Activated CD4-positive, alpha-beta memory T cell treated with anti-CD3 and anti-CD28 coated beads for 36 hours (primary cell): ENCODE data around the gene SERPINB7. TPM values are rescaled to one million over a fixed set of nuclear protein-coding genes. Genes with fewer than 3 reads are reported as not detected.
A peak's percentile ranks its signal among the peaks of the same experiment; 100 is the strongest.

ENCODE experiments used
- CTCF ChIA-PET: fragments of 350-600 bp; sonication (Branson Sonifier 250); formaldehyde crosslinking; loops from one replicate; lab custom pipeline; 2021; ENCODE audit warnings: antibody characterized with exemption, inconsistent platforms; lab: Charles Lee
- POLR2A ChIA-PET: fragments of 350-600 bp; sonication (Branson Sonifier 250); formaldehyde crosslinking; loops from one replicate; lab custom pipeline; 2021; ENCODE audit warnings: antibody characterized with exemption; lab: Charles Lee
- DNase-seq: peaks from one replicate; pipeline ENCODE4 v3.0.0-alpha.2; 2020
- H3K27ac Mint-ChIP-seq: one replicate; pipeline ENCODE4 v1.8.0; 2021; ENCODE audit warnings: mixed read lengths
- H3K27me3 Mint-ChIP-seq: one replicate; pipeline ENCODE4 v1.8.0; 2021; ENCODE audit warnings: mixed read lengths
- H3K36me3 Mint-ChIP-seq: one replicate; pipeline ENCODE4 v1.8.0; 2021; ENCODE audit warnings: mixed read lengths
- H3K4me1 Mint-ChIP-seq: one replicate; pipeline ENCODE4 v1.8.0; 2021; ENCODE audit warnings: low read depth, mixed read lengths
- H3K4me3 Mint-ChIP-seq: one replicate; pipeline ENCODE4 v1.8.0; 2021; ENCODE audit warnings: mild to moderate bottlenecking, mixed read lengths
- H3K9me3 Mint-ChIP-seq: one replicate; pipeline ENCODE4 v1.8.0; 2021; ENCODE audit warnings: mixed read lengths
- intact Hi-C: fragments of 100-400 bp; cut with micrococcal nuclease; formaldehyde crosslinking; loops from one replicate; pipeline ENCODE4 v1.15.1; 2023
- total RNA-seq, 2 experiments: library from RNA; stranded (reverse); gene quantifications; one replicate each; pipeline ENCODE4 v1.2.3, GENCODE V29; 2021

SERPINB7 gene
- total RNA-seq, 2 experiments from 2014 or later = not detected

DNA sequence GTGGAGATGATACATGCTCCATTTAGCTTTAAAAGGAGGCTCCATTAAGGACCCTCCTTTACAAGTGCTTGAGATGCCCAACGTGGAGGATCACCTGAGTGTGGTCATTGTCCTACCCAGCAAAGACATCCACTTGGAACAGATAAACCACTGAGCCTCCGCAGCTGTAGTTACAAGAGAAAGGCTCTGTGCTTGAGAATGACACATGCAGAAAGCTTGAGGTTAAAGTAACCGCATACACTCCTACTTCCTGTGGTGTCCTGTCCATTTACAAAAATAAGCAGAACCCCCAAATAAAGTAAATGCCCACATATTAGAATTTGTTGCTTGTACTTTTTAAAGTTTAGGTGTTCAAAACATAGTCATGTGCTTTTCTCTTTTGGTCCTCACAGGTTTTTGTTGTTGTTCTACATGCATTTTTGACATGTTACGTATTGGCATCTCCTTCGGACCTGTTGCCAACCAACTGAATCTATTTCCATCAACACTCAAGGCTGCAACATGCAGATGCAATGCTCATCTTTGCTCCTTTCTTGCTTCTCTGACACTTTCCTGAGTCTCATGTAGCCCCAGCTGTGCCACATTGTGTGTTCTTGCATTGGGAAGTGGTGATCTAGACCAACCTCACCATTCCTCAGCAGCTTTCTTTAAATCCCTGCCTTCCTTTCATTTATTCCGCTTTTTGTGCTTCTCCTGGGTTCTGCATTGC lies 56.0 kb downstream of the SERPINB7 start:
- intact Hi-C loops = no loop called here
- no peak for DNase-seq
- Mint-ChIP-seq H3K36me3 (no peaks in the 10 kb centered on the region), H3K4me3 (no peak overlapping the region), H3K4me1 (peaks cover 4% of the 10 kb centered on the region), H3K27ac (no peak overlapping the region), H3K27me3 (peaks cover 13% of the 10 kb centered on the region), H3K9me3 (no peaks in the 10 kb centered on the region)
- ChIA-PET CTCF (interaction anchor here (1.1 kb wide), 1 partner anchor 105 kb away, joined by 3 read pairs; no protein-coding TSS in a partner anchor), POLR2A (no interaction called here)

DNA sequence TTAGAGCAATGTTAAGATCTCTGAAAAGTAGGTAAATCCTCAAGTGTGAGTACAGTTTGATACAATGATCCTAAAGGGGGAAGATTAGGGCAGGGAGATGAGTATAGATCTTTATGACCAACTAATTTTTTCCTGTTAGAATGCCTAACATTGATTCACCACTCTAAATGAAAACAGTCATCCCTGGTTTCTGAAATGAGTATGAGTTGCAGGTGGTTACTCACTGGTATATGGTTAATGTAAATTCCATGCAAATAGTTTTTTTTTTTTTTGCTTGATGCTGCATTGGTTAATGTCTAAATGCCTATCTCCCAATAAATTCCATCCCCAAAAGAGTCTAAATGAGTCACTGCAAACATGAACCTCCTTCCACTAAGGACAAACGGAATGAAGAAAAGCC lies 57.3 kb downstream of the SERPINB7 start:
- POLR2A ChIA-PET = no interaction called here
- Mint-ChIP-seq H3K9me3 (no peaks in the 10 kb centered on the region), H3K4me1 (peaks cover 4% of the 10 kb centered on the region), H3K36me3 (no peaks in the 10 kb centered on the region), H3K4me3 (no peak overlapping the region), H3K27me3 (peaks cover 17% of the 10 kb centered on the region), H3K27ac (no peak overlapping the region)
- CTCF ChIA-PET = no interaction called here
- DNase-seq = no peak
- intact Hi-C loops = loop anchor here (1.0 kb wide), 1 partner anchor 119 kb away; no protein-coding TSS in a partner anchor

DNA sequence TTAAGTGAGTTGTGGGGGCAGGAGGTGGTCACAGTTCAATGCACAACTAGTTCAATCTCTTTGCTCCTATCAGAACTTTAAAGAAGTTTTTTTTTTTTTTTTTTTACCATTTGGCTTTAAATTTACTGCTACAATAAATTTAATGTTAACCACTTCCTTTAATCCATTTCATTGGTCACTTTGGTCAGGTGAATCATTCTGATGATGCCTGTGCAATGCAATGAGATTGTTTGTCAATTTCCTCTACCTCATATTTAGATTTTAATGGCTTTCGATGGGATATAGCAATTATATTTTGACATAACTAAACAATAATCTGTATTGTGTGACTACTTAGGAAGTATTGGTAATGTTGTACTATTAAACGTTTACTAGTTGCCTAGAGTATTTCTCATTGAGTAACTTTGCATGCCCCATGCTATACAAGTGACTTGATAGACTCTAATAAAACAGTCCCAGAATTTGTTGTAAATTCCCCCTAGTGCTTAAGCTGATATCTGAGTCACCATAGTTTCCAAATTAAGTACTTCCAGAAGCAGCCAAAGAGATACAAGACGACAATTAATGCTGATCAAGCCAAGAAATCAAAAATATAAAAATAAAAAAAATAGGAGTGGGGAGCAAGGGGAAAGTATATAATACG lies 59.4 kb downstream of the SERPINB7 start:
- ChIA-PET POLR2A (no interaction called here), CTCF (no interaction called here)
- Mint-ChIP-seq H3K4me1 (peaks cover 4% of the 10 kb centered on the region), H3K9me3 (no peaks in the 10 kb centered on the region), H3K36me3 (no peaks in the 10 kb centered on the region), H3K27ac (no peak overlapping the region), H3K4me3 (no peak overlapping the region), H3K27me3 (peaks cover 18% of the 10 kb centered on the region)
- intact Hi-C loops = no loop called here
- no peak for DNase-seq

DNA sequence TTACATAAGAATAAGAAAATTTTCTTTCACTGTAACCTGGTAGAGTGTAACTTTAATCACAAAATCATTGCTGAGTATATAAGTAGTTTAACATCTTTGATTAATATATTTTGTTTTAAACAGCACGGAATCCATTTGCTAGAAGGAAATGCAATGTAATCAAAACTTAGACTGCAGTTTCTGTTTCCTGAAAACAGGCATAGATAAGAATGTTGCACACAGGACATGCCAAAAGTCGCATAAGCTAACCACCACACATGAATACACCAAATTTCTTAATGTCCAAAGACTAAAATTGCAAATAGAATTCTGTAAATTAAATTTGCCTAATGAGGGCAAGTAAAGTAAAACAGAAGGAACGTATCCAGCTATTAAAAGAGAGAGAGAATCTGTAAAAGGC lies 61.2 kb downstream of the SERPINB7 start:
- intact Hi-C loops = no loop called here
- no peaks in the 10 kb centered on the region for H3K9me3 Mint-ChIP-seq

DNA sequence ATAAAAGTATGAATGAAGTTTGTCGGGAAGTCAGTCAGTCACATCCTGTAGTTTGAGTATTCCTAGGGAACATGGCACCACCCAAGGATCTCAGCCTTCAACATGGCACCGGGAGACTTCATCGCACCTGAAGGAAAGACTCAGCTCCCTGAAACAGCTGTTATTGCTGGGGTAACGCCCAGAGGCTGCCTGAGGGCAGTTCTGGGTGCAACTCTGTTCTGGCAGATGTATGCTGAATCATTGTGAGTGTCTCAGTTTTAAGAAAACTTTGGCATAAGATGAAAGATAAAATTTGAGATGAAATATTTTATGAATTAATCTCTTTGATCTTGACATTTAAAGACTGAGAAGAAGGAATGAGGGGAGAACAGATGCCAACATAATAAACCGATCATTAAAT lies 62.4 kb downstream of the SERPINB7 start:
- CTCF ChIA-PET = interaction anchor here (0.6 kb wide), 1 partner anchor 139 kb away, joined by 3 read pairs; no protein-coding TSS in a partner anchor
- H3K27ac Mint-ChIP-seq = no peak overlapping the region
- H3K27me3 Mint-ChIP-seq = peaks cover 18% of the 10 kb centered on the region

More for the DNA sequence above, 61.2 kb downstream of the SERPINB7 start:
- Mint-ChIP-seq H3K27ac (no peak overlapping the region), H3K4me3 (no peak overlapping the region), H3K27me3 (peaks cover 21% of the 10 kb centered on the region), H3K36me3 (no peaks in the 10 kb centered on the region), H3K4me1 (peaks cover 3% of the 10 kb centered on the region)
- CTCF ChIA-PET = no interaction called here
- POLR2A ChIA-PET = no interaction called here
- DNase-seq = no peak

DNA sequence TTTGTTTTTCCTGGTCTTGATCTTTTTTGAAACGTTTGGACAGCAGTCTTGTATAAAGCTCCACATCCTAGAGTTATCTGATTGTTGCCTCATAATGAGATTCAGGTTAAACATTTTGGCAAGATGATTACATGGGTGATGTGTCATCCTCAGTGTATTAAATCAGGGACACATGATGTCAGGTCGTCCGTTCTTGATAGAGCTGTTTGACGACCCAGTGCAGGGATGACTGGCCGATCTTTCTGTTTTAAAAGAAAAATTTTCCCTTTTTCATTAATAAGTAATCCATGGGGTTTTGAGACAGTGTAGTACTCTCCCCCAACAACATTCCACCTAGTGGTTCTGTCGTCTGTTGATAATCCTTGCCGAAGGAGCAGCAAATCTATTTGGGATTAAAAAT lies 67.8 kb downstream of the SERPINB7 start:
- intact Hi-C loops = loop anchor here (5.0 kb wide), 1 partner anchor 266 kb away; no protein-coding TSS in a partner anchor
- no peaks in the 10 kb centered on the region for H3K9me3 Mint-ChIP-seq
- H3K4me1 Mint-ChIP-seq = no peaks in the 10 kb centered on the region
- H3K27ac Mint-ChIP-seq = no peak overlapping the region
- DNase-seq = no peak
- peaks cover 21% of the 10 kb centered on the region for H3K27me3 Mint-ChIP-seq
- ChIA-PET CTCF (interaction anchor here (0.7 to 5.2 kb wide), 5 partner anchors 19 to 332 kb away, joined by 3 to 56 read pairs (median 6); no protein-coding TSS in a partner anchor), POLR2A (interaction anchor here (0.7 kb wide), 1 partner anchor 16 kb away, joined by 3 read pairs; no protein-coding TSS in a partner anchor)
- H3K36me3 Mint-ChIP-seq = no peaks in the 10 kb centered on the region
- no peak overlapping the region for H3K4me3 Mint-ChIP-seq

More for the DNA sequence above, 62.4 kb downstream of the SERPINB7 start:
- Mint-ChIP-seq H3K9me3 (no peaks in the 10 kb centered on the region), H3K4me1 (no peaks in the 10 kb centered on the region), H3K4me3 (no peak overlapping the region), H3K36me3 (no peaks in the 10 kb centered on the region)
- no peak for DNase-seq
- intact Hi-C loops = no loop called here
- POLR2A ChIA-PET = no interaction called here

DNA sequence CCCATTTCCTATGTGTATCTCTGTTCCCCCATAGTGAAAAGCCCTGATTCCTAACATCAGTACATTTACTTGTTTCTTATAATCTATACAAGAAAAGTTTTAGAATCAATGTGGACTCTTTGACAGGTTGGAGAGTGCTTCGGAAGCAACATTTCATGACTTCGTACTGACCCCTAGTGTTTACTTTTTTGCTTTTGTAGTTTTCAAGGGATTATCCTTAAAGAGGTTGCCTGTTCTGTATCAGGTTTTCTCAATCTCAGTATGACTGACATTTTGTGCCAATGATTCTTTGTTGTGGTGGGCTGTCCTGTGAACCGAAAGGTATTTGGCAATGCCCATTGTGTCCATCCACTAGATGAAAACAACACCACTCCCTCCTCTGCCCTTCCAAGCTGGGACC lies 69.0 kb downstream of the SERPINB7 start:
- H3K4me1 Mint-ChIP-seq = no peaks in the 10 kb centered on the region

DNA sequence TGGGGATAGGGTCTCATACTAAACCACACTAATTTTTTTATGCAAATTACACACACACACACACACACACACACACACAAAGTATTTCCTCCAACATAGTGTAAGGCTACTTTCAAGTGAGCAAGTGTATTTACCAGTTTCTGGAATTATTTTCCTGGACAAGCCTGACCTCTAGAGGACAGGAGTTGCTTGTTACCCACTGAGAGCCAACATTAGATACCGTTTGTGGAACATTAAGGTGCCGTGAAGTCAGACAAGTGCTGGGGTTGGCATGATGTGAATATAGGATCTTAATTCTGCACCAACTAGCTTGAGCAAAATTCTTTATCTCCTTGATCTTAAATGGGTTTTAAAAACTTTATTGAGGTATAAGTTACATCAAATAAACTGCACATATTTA lies 72.9 kb downstream of the SERPINB7 start:
- Mint-ChIP-seq H3K4me1 (no peaks in the 10 kb centered on the region), H3K27me3 (peaks cover 11% of the 10 kb centered on the region), H3K27ac (no peak overlapping the region), H3K9me3 (no peaks in the 10 kb centered on the region), H3K4me3 (no peak overlapping the region), H3K36me3 (no peaks in the 10 kb centered on the region)
- POLR2A ChIA-PET = no interaction called here
- DNase-seq = no peak
- intact Hi-C loops = loop anchor here (1.0 kb wide), 1 partner anchor 330 kb away; no protein-coding TSS in a partner anchor
- CTCF ChIA-PET = interaction anchor here (3.0 kb wide), 1 partner anchor 330 kb away, joined by 15 read pairs; no protein-coding TSS in a partner anchor

More for the DNA sequence above, 69.0 kb downstream of the SERPINB7 start:
- Mint-ChIP-seq H3K36me3 (no peaks in the 10 kb centered on the region), H3K27ac (no peak overlapping the region), H3K9me3 (no peaks in the 10 kb centered on the region), H3K27me3 (peaks cover 23% of the 10 kb centered on the region), H3K4me3 (no peak overlapping the region)
- intact Hi-C loops = loop anchor here (1.0 to 5.0 kb wide), 2 partner anchors 267 to 326 kb away; no protein-coding TSS in a partner anchor
- CTCF ChIA-PET = interaction anchor here (0.6 to 5.2 kb wide), 8 partner anchors 20 to 880 kb away, joined by 3 to 56 read pairs (median 3); no protein-coding TSS in a partner anchor
- POLR2A ChIA-PET = no interaction called here
- DNase-seq = no peak

DNA sequence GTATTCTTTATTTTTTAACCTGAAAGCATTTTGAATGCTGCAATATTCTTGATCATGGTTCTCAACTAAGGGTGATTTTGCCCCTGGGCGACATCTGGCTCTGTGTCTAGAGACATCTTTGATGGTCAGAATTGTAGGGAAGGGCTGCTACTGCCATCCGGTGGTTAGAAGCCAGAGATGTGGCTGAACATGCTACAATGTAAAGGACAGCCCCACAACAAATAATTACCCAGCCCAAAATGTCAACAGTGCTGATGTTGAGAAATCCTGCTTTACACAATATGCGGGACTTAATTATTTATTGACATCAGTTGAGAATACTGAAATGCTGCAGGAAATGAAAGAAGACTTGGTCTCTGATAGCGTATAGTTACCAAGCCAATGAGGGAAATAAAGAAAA lies 74.8 kb downstream of the SERPINB7 start:
- no peaks in the 10 kb centered on the region for H3K9me3 Mint-ChIP-seq
- DNase-seq = peak; percentile 25
- no peak overlapping the region for H3K27ac Mint-ChIP-seq
- intact Hi-C loops = no loop called here
- ChIA-PET CTCF (no interaction called here), POLR2A (no interaction called here)
- no peaks in the 10 kb centered on the region for H3K36me3 Mint-ChIP-seq
- H3K4me3 Mint-ChIP-seq = no peak overlapping the region
- no peaks in the 10 kb centered on the region for H3K4me1 Mint-ChIP-seq
- peaks cover 10% of the 10 kb centered on the region for H3K27me3 Mint-ChIP-seq

DNA sequence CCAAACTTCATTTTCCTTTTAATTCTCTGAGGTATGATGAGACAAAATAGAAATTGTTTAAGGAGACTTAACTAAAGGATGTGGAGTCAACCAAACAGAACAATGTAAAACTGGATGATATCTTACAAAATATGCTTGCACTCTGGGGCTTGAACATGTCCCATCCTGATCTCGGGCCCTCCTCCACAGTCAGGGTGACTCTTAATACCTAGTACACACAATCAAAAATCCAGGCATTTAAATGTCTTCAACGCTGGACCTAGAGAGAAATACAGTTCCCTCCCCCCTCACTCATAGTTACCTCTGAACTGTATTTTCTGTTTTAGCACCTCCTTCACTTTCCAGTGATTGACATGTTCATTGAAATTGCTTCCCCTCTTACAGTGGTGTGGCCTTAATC lies 75.4 kb downstream of the SERPINB7 start:
- peaks cover 5% of the 10 kb centered on the region for H3K27me3 Mint-ChIP-seq
- ChIA-PET CTCF (no interaction called here), POLR2A (no interaction called here)
- no peaks in the 10 kb centered on the region for H3K4me1 Mint-ChIP-seq
- no peak overlapping the region for H3K4me3 Mint-ChIP-seq
- intact Hi-C loops = no loop called here
- H3K9me3 Mint-ChIP-seq = no peaks in the 10 kb centered on the region
- H3K36me3 Mint-ChIP-seq = no peaks in the 10 kb centered on the region
- DNase-seq = no peak
- H3K27ac Mint-ChIP-seq = no peak overlapping the region
